Measurements from ENCODE around the gene RNF31. TPM values are rescaled to one million over a fixed set of nuclear protein-coding genes. Genes with fewer than 3 reads are reported as not detected.
A peak's percentile ranks its signal among the peaks of the same experiment; 100 is the strongest.
"Not testable (repeated sequence)": the region's sequence is repeated elsewhere in the genome, so short reads cannot be mapped to it uniquely, and the experiment has no call there.

RNF31 gene
- 38.2 TPM for total RNA-seq

DNA sequence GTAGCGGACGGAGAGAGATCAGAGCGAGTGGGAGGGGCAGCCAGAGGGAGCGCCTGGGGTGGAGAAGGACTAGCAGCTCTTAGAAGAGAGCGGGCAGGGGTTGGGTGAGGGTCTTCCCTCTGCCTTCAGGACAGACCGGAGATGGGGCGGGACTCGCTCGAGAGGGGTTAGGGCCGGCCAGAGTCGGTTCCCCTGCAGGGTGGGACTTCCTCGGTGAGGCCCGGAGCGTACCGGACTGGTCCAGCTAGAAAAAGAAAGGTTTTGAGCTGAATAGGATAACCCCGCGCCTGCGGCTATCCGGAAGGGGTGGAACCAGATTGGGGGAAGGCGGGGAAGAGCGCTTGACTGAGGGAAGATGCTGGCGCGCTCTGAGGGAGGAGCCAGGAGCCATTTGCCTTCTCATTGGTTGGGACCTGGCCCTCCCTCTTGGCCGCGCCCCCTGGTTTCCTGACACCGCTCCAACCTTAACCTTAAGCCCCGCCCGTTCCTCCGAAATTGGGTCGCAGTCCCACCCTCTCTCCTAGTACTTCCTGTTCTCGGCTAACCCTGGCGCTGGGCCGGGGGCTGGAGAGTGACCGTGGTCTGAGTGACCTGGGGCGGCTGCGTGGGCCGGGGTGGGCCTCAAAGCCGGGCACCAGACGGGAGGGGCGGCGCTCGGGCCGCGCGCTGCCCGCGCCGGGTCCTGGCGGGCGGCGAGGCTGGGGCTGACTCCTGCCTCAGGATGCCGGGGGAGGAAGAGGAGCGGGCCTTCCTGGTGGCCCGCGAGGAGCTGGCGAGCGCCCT lies at the start of gene RNF31:
Gene RNF31, plus strand, starts transcription at position 521 of the 783 bp plus-strand sequence. Its CDS starts 201 bp downstream, at position 722.
- DNase-seq: peak; percentile 100

GRCh38 chr14:24098229-24098926 lies 48.9 kb upstream of the RNF31 start:
- DNase-seq: no peak

DNA sequence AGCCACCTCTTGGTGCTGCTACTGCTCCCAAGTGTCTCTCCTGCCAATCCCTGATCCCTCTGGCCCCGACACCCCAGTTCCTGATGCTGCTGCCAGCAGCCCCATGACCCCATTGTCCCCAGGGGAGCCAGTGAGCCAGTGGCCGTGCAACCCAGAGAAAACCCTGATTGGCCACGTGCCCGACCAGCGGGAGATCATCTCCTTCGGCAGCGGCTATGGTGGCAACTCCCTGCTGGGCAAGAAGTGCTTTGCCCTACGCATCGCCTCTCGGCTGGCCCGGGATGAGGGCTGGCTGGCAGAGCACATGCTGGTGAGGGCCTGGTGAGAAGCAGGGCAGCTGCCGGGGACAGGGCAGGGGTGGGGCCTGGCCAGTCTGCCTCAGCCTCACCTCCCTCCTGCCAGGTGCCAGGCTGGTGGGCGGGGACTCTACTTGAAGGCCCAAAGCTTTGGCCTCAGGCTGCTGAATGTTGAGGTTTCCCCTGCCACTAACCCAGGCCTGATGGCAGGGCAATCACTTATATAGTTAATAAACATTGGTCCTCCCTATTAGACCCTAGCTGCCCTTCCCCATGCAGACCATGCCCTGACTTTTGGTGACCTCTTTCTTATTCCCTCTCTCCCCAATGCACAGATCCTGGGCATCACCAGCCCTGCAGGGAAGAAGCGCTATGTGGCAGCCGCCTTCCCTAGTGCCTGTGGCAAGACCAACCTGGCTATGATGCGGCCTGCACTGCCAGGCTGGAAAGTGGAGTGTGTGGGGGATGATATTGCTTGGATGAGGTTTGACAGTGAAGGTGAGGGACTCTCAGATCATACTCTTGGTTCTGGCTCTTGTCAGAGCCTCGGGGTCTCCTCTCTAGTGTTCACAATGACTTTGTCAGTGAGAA lies 48.1 kb upstream of the RNF31 start:
- no peak for DNase-seq

DNA sequence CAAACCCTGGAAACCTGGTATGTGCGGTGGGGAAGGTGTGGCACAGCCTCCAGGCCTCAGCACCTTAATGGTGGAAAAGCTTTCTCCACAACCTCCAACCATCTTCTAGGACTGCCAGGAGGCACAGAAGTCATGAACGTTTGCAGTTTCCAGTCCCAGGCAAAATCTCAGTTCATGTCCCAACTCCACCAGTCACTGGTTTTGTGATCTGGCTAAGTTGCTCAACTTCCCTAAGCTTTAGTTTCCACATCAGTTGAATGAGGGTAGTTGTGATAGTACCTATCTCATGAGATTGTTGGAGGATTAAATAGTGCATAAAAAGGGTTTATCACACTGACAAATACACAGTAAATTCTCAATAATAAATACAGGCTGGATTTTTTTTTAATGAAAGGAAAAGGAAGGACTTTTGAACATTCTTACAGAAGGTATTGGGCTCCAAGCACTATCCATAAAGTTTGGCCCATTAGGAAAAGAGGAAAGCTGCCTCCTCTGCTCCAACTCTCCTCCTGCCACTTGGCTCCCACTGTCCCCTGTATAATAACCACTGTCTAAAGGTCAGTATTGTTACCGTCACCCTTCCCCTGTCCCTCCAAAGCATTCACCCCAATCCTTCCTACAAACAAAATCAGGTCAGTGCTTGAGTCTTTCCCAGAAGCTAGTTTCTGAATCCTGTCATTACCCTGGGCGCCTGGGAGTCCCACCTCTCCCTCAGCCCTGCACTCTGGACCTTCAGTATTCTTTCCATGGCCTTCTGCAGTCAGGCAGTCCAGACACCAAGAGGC lies 46.9 kb upstream of the RNF31 start:
- no peak for DNase-seq

DNA sequence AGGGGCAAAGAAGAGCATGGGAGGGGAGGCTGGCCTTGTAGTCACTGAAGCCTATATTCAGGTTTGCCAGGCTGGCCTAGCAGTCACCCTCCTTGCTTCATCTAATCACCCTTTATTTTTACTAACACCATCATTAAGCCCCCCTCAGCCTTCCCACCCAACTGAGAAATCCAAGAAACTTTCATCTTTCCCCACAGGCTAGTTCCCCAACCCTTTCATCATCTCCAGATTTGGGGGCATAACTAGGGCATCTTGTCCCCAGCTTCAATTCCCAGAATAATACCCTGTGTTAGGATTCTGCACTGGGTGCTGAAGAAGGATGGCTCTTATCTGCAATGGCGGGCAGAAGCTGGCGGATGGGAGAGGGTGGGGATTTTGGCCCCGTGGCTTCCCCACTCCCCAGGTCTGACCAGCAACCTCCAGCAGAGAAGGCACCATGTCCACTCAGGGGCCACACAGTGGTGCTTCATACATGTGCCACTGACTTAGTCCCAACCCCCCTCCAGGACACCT lies 46.3 kb upstream of the RNF31 start:
- DNase-seq: no peak

- no peak for DNase-seq
Observed at GRCh38 chr14:24102357-24103048, 44.8 kb upstream of the RNF31 start.

- DNase-seq: no peak
Observed at GRCh38 chr14:24103451-24103850, 43.8 kb upstream of the RNF31 start.

DNA sequence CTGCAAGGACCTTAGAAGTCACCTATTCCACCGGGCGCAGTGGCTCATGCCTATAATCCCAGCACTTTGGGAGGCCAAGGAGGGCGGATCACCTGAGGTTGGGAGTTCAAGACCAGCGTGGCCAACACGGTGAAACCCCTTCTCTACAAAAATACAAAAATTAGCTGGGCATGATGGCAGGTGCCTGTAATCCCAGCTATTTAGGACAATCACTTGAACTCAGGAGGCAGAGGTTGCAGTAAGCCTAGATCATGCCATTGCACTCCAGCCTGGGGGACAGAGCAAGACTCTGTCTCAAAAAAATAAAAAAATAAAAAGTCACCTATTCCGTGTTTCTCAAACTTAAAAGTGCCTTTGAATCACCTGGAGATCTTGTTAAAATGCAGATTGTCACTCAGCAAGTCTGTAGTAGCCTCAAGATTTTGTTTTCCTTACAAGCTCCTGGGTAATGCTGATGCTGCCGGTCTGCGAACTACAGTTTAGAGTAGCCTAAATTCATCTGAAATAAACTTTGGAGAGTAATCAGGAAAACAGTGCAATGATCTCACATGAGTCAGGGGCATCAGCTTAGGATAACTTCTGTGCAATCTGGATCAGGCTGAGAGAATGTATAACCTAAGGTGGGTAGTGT lies 41.6 kb upstream of the RNF31 start:
- not testable (repeated sequence) for DNase-seq

GRCh38 chr14:24106672-24107271 lies 40.5 kb upstream of the RNF31 start:
- DNase-seq: no peak

DNA sequence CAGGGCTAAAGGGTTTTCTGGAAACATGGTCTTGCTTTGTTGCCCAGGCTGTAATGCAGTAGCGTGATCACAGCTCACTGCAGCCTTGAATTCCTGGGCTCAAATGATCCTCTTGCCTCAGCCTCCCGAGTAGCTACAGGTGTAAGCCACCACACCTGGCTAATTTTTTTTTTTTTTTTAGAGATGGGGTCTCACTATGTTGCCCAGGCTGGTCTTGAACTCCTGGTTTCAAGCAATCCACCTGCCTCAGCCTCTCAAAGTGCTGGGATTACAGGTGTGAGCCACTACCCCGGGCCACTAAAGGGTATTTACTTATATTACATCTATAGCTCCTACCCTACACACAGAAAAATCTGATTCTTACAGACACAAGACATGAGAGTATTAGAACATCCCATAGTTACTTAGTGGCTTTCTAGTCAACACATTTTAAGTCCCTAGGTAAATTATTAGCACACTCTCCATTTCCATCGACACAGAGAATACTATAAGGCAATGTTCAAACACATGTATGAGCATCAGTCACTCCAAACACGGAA lies 38.9 kb upstream of the RNF31 start:
- DNase-seq: no peak

- no peak for DNase-seq
Observed at GRCh38 chr14:24110060-24110459, 37.2 kb upstream of the RNF31 start.

DNA sequence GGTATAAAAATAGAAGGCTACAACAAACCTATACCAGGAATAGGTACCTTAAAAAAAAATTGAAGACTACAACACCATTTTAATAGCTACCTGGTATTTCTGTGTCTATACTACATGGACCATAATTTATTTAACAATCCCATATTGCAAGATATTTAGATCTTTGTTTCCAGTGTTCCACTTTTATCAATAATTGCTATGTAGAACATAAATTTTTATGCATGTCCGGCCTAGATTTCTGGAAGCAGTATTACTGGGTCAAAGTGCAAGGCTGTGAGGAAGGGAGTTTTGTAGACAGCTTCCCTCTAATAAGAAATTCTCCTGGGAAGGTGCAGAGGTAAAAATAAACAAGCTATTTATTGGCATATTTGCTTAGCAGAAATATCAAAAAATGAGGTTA lies 36.8 kb upstream of the RNF31 start:
- DNase-seq: no peak

DNA sequence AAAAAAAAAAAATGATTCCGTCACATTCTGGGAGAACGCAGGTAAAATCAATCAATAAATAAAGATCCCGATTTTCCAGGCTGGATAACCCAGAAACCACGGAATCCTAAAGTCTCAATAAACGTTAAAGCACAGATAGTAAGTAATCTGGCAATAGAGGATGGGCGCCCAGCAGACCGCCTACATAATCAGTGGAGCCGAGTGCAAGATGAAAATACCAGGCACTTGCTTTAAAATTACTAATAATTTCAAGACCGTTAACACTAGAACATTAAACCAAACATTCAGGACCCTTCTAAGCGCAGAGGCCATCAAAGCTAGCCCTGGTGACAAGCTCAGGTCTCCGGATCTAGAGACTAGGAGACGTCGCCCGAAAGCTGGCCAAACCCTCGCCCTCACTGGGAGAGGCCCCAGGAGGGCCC lies 33.9 kb upstream of the RNF31 start:
- no peak for DNase-seq

- peak; percentile 93 for DNase-seq
Observed at GRCh38 chr14:24113801-24114531, 33.3 kb upstream of the RNF31 start.

DNA sequence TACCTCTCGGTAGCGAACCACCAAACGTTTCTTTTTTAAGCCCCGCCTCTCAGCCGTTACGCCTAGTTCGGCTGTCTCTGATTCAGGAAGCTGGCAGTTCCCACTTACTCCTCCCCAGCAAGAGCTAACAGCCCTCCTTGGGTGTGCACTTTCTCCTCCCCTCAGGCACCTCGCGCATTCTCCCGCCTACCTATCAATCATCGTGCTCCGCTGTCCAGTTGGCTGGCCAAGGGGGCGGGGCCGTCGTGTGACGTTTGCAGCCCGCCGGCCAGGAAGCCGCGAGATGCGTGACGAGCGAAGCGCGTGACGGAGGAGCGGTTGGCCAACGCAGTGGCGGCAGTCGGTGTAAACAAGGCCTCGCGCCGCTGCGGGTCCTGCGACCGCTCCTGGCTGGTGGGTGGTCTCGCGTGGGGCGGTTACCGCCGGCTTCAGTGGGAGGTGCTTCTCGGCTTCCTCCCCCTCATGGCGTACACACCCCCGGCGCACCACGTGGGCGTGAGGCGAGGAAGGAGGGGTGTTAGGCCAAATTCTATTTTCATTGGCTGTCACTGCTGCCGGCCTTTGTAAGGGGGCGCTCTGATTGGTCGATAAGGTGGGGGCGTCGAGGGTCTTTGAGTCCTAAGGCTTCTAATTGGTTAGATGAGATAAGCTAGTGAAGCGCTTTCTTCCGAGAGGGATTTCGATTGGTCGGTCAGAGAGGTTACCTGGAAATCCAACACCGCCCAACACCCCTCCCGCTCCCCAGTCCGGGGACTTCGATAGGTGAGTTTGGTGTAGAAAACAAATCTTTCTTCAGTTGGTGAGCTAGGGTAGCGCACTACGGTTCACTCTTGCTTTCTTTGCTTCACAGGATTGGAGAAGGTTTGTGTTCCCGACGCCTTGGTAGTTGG lies 32.5 kb upstream of the RNF31 start, which contains the start of the genes DCAF11 and NRL:
Gene DCAF11, plus strand, starts transcription at position 246 of the 890 bp plus-strand sequence. CDS start 818 bp downstream, outside the sequence.
Gene NRL, minus strand, starts transcription at position 418 of the 890 bp plus-strand sequence. CDS start 32,101 bp downstream, outside the sequence.
- DNase-seq: peak; percentile 100

- no peak for DNase-seq
Observed at GRCh38 chr14:24115422-24116127, 31.7 kb upstream of the RNF31 start.

Measured in tongue (tissue), 2 donors.